Measurements from ENCODE around the gene ERBB2. TPM values are rescaled to one million over a fixed set of nuclear protein-coding genes. Genes with fewer than 3 reads are reported as not detected.
"Not testable (repeated sequence)": the region's sequence is repeated elsewhere in the genome, so short reads cannot be mapped to it uniquely, and the experiment has no call there.

Gene ERBB2
- total RNA-seq, 1 donor from 2014 or later: 14.5 TPM

GRCh38 chr17:39747745-39748144 is 47.9 kb downstream of the ERBB2 start:
- no peak overlapping the region for H3K27ac Mint-ChIP-seq (ENCODE audit: unreplicated experiment)
- DNase-seq: no peak

GRCh38 chr17:39748444-39749034 is 48.7 kb downstream of the ERBB2 start:
- H3K4me3 Mint-ChIP-seq (ENCODE audit: unreplicated experiment); H3K36me3 Mint-ChIP-seq (ENCODE audit: unreplicated experiment); H3K4me1 Mint-ChIP-seq (ENCODE audit: low read depth, unreplicated experiment); DNase-seq; H3K27ac Mint-ChIP-seq (ENCODE audit: unreplicated experiment); H3K27me3 Mint-ChIP-seq (ENCODE audit: unreplicated experiment); H3K9me3 Mint-ChIP-seq (ENCODE audit: unreplicated experiment): not testable (repeated sequence)

More at GRCh38 chr17:39747745-39748144, 47.9 kb downstream of the ERBB2 start:
- Mint-ChIP-seq H3K27me3 (ENCODE audit: unreplicated experiment) (peaks cover 5% of the 10 kb centered on the region), H3K9me3 (ENCODE audit: unreplicated experiment) (no peaks in the 10 kb centered on the region), H3K36me3 (ENCODE audit: unreplicated experiment) (no peaks in the 10 kb centered on the region), H3K4me1 (ENCODE audit: low read depth, unreplicated experiment) (peaks cover 2% of the 10 kb centered on the region), H3K4me3 (ENCODE audit: unreplicated experiment) (no peak overlapping the region)
- TF ChIP-seq CTCF (IDR thresholded peaks at IDR 0.05; ENCODE audit: partially characterized antibody, unreplicated experiment): no peak

- Mint-ChIP-seq H3K36me3 (ENCODE audit: unreplicated experiment) (no peaks in the 10 kb centered on the region), H3K27ac (ENCODE audit: unreplicated experiment) (no peak overlapping the region), H3K27me3 (ENCODE audit: unreplicated experiment) (peaks cover 5% of the 10 kb centered on the region), H3K4me1 (ENCODE audit: low read depth, unreplicated experiment) (peaks cover 2% of the 10 kb centered on the region), H3K4me3 (ENCODE audit: unreplicated experiment) (no peak overlapping the region), H3K9me3 (ENCODE audit: unreplicated experiment) (peaks cover 1% of the 10 kb centered on the region)
- TF ChIP-seq CTCF (IDR thresholded peaks at IDR 0.05; ENCODE audit: partially characterized antibody, unreplicated experiment): no peak
- DNase-seq: no peak
These were observed 50.5 kb downstream of the ERBB2 start for GRCh38 chr17:39750131-39751015.

GRCh38 chr17:39751016-39751543 is 51.2 kb downstream of the ERBB2 start:
- peaks cover 5% of the 10 kb centered on the region for H3K27me3 Mint-ChIP-seq (ENCODE audit: unreplicated experiment)
- no peak for TF ChIP-seq CTCF (IDR thresholded peaks at IDR 0.05; ENCODE audit: partially characterized antibody, unreplicated experiment)
- H3K36me3 Mint-ChIP-seq (ENCODE audit: unreplicated experiment): no peaks in the 10 kb centered on the region
- H3K4me1 Mint-ChIP-seq (ENCODE audit: low read depth, unreplicated experiment): peaks cover 2% of the 10 kb centered on the region
- no peak overlapping the region for H3K4me3 Mint-ChIP-seq (ENCODE audit: unreplicated experiment)
- peaks cover 1% of the 10 kb centered on the region for H3K9me3 Mint-ChIP-seq (ENCODE audit: unreplicated experiment)
- no peak overlapping the region for H3K27ac Mint-ChIP-seq (ENCODE audit: unreplicated experiment)
- DNase-seq: no peak

GRCh38 chr17:39751637-39752036 is 51.8 kb downstream of the ERBB2 start:
- no peak overlapping the region for H3K4me3 Mint-ChIP-seq (ENCODE audit: unreplicated experiment)
- peaks cover 2% of the 10 kb centered on the region for H3K4me1 Mint-ChIP-seq (ENCODE audit: low read depth, unreplicated experiment)
- DNase-seq: no peak

More at GRCh38 chr17:39751637-39752036, 51.8 kb downstream of the ERBB2 start:
- TF ChIP-seq CTCF (IDR thresholded peaks at IDR 0.05; ENCODE audit: partially characterized antibody, unreplicated experiment): no peak
- H3K9me3 Mint-ChIP-seq (ENCODE audit: unreplicated experiment): peaks cover 1% of the 10 kb centered on the region
- peaks cover 6% of the 10 kb centered on the region for H3K27me3 Mint-ChIP-seq (ENCODE audit: unreplicated experiment)
- H3K36me3 Mint-ChIP-seq (ENCODE audit: unreplicated experiment): no peaks in the 10 kb centered on the region
- H3K27ac Mint-ChIP-seq (ENCODE audit: unreplicated experiment): no peak overlapping the region
